ENCODE results near the gene NUP133.
"Not testable (repeated sequence)": the region's sequence is repeated elsewhere in the genome, so short reads cannot be mapped to it uniquely, and the experiment has no call there.

NUP133 gene

GRCh38 chr1:229508823-229509337 lies 739 bp upstream of the NUP133 start:
- no peak for DNase-seq

- DNase-seq = no peak
Measured at GRCh38 chr1:229507502-229507901, 639 bp downstream of the NUP133 start.

GRCh38 chr1:229506633-229507032 lies 1.5 kb downstream of the NUP133 start:
- no peak for DNase-seq

DNA sequence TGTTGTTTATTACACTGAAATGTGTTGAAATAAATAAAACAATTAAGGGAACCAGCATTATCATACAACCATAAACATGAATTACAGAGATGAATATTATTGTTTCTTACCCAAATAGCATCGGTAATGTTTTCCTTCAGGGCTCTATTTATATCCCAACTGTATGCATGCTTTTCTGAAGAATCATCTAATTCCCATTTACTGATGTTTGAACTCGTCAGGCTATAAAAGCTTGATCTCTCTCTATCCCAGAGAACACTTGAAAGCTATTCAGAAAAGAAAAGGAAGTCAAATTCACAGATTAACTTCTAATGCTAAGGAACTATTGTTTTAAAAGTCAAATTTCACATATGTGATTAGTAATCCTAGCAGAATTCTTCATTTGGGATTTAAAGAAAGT lies 12.4 kb downstream of the NUP133 start:
- DNase-seq = no peak

DNA sequence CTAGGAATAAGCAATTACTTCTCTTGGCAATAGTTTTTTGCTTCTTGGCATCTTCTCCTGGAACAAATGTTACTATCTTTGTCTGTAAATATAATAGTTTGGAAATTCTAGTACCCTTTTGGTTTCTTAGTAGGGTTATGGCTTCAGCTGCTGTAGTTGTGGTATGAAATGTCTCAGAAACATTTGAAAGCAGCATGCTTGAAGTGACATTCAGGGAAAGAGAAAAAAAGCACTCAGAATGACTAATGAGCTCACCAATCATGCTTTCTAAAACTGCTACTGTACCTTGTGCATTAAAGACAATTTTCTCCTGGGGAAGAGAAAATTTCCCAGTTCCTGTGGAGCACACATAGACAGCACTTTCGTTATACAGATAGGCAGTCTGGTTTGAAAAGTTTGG lies 21.0 kb downstream of the NUP133 start:
- DNase-seq = no peak

- DNase-seq = no peak
Measured at GRCh38 chr1:229485318-229485717, 22.8 kb downstream of the NUP133 start.

DNA sequence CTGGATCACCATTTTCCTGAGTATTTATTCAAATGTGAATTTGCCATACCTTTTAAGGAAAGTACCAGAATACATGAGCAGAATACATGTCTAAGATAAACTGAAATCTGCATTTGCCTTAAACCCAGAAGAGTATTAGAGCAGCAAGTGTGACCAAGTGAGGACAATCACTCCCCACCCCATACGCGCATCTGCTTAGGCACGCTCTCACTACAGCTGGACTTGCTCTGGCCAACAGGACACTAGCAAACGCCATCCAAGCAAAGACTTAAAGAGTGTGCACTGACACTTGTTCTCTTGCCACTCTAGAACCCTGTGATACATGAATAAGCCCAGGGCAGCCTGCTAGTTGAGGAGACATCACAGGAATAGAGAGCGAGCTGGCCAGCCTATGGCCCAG lies 25.6 kb downstream of the NUP133 start:
- no peak for DNase-seq

DNA sequence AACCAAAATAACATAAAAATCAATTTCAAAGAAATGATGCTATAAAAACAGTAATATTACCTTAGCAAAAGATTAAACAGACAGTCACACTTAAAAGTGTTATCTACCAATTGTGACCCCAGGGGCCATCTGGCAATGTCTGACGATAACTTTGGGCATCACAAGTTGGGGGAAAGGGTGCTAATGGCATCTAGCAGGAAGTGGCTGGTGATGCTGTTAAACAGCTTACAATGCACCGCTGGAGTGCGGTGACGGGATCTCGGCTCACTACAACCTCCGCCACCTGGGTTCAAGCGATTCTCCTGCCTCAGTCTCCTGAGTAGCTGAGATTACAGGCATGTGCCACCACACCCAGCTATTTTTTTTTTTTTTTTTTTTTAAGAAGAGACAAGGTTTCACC lies 27.6 kb downstream of the NUP133 start:
- no peak for DNase-seq

GRCh38 chr1:229479660-229480399 lies 28.3 kb downstream of the NUP133 start:
- DNase-seq = no peak

GRCh38 chr1:229478852-229479251 lies 29.3 kb downstream of the NUP133 start:
- no peak for DNase-seq

GRCh38 chr1:229475859-229476258 lies 32.3 kb downstream of the NUP133 start:
- DNase-seq = not testable (repeated sequence)

DNA sequence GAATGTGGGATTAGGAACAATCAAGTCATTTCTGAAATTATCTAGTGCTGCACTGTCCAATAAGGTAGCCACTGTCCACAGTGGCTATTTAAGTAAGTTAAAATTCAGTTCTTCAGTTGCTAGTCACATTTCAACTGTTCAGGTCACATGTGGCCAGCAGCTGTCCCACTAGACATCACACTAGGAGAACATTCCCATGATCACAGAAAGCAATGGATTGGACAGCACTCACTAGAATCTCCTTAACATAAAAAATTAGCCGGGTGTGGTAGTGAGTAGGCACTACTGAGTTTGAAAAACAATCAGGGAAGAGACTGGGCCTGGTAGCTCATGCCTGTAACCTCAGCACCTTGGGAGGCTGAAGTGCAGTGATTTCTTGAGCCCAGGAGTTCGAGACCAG lies 33.6 kb downstream of the NUP133 start:
- DNase-seq = no peak

- no peak for DNase-seq
Measured at GRCh38 chr1:229471175-229471574, 37.0 kb downstream of the NUP133 start.

DNA sequence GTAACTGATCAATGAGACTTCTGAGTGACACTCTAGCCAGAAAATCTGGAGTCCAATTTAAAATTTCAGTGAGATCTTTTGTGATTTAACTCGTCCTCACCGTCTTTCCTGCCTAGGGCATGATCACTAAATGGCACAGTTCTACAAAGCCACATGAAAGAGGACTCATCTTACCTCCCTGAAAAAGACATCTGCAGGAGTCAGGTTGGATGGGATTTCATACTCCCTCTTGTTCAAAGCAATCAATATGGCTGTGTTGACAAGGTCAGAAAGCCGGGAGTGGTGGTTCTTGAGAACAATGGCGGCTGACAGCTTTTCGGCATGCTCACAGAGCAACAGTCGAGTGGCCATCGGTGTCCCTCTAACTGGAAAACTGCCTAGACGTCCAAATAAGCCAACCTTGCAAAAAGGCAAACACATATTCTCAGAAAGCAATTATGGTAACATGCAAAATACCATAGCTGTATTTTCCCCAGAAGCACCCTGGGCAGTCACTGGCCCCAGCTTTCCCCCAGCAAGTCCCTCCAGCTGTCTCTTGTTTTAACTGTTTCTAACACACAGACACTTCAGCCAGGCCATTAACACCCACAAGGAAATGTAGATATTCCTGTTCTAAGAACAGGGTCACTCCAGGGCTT lies 37.6 kb downstream of the NUP133 start:
- DNase-seq = no peak

GRCh38 chr1:229466887-229467286 lies 41.3 kb downstream of the NUP133 start:
- no peak for DNase-seq

DNA sequence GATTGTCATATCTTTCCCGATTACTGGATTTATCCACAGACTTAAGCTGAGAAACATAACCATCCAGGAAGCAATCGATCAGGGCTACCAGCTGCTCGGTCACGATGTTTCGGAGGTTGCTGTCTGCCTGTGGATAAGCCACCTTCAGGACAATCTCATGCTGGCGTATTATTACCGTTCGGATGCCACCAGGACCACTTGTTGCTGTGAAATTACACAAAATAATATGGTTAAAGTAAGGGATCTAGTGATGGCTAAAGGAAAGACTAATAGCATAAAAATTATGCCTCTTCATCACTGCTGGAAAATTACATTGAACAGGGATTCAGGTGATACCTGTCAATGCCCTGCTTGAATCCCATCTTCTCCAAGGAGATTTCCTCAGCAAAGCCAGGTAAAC lies 43.5 kb downstream of the NUP133 start:
- no peak for DNase-seq

DNA sequence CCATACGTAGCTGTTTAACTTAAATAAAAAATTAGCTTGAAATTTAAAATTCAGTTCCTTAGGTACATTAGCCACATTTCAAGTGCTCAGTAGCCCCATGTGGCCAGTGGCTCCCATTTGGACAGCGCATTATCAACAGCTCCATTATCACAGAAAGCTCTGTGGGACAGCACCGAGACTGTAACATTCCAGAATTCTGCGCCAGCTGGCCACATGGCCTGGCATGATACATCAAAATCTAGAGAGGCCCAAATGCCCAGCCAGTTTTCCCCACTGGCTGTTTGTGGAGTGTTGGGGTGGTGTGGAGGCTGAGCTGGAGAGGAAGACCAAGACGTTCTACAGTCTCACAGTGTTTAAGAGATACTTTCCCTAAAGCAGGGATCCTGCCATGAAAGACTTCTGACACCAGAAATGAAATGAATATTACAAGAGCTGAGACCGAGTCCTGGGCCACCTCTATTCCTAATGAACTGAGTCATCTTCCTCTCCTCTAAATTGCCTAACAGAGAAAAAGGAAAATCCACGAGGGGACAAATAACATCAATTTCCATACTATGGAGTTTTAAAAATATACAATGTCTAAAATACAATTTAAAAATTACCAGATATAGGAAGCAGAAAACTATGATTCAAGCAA lies 47.0 kb downstream of the NUP133 start:
- DNase-seq = no peak

GRCh38 chr1:229459815-229460214 lies 48.3 kb downstream of the NUP133 start:
- DNase-seq = no peak

DNA sequence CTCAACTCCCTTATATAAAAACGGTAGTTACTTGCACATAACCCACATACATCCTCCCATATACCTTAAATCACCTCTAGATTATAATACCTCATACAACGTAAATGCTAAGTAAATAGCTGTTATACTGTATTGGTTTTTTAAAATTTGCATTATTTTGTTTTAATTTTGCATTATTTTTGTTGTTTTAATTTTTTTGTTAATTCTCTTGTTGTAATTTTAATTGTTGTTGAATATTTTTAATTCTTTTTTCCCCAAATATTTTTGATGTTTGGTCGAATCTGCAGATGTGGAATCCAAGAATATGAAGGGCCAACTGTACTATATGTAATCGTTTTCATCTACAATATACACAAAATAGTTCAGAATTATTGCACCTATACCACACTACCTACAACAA lies 50.7 kb downstream of the NUP133 start:
- DNase-seq = no peak

GRCh38 chr1:229456016-229456415 lies 52.1 kb downstream of the NUP133 start:
- DNase-seq = no peak

- no peak for DNase-seq
Measured at GRCh38 chr1:229454056-229454455, 54.1 kb downstream of the NUP133 start.

GRCh38 chr1:229452956-229453801 lies 55.0 kb downstream of the NUP133 start:
- peak; percentile 52 for DNase-seq

- no peak for DNase-seq
Measured at GRCh38 chr1:229448845-229449244, 59.3 kb downstream of the NUP133 start.
